Measurements from ENCODE around the gene SP7. TPM values are rescaled to one million over a fixed set of nuclear protein-coding genes. Genes with fewer than 3 reads are reported as not detected.

Gene SP7
- total and polyA plus RNA-seq, 12 donors, result not detected

GRCh38 chr12:53353257-53353655, 17.1 kb upstream of the SP7 start:
- H3K4me1 ChIP-seq, result peaks cover 0 to 11% (median 0%) of the 10 kb centered on the region in 9 donors
- no peaks in the 10 kb centered on the region for H3K36me3 ChIP-seq
- no peak for TF ChIP-seq CTCF (IDR thresholded peaks at IDR 0.05)
- ATAC-seq (no peak), DNase-seq (no peak)
- no peaks in the 10 kb centered on the region for H3K27me3 ChIP-seq
- H3K27ac ChIP-seq, result no peak overlapping the region
- intact Hi-C loops (cut with DNase I), result loop anchor here in 5 of 10 donors (2.0 to 10.0 kb wide), 5 partner anchors 28 to 154 kb away; partner anchors contain the start of genes NPFF (in 5 of the 5), TARBP2 (in 2 of the 5), AMHR2 (in 1 of the 5) and SP1 (in 1 of the 5)
- H3K9me3 ChIP-seq, result no peaks in the 10 kb centered on the region
- 93 to 95% methylated on average over 5 of the region's 5 CpGs for WGBS, 2 donors
- no peak overlapping the region for H3K4me3 ChIP-seq

GRCh38 chr12:53352331-53353256, 16.4 kb upstream of the SP7 start:
- DNase-seq (peak; percentile 64 to 87), ATAC-seq (peak; percentile 94 to 98 (median 97))
- H3K27me3 ChIP-seq, result no peaks in the 10 kb centered on the region
- H3K9me3 ChIP-seq, result no peaks in the 10 kb centered on the region
- H3K36me3 ChIP-seq, result no peaks in the 10 kb centered on the region
- H3K4me1 ChIP-seq, result peaks cover 0 to 11% (median 0%) of the 10 kb centered on the region in 9 donors
- 60% methylated on average over 21 of the region's 21 CpGs for WGBS, 2 donors
- no peak overlapping the region for H3K4me3 ChIP-seq
- TF ChIP-seq CTCF (IDR thresholded peaks at IDR 0.05), result peak; percentile 83 to 95 (median 90)
- no peak overlapping the region for H3K27ac ChIP-seq
- intact Hi-C loops (cut with DNase I), result loop anchor here (1.0 to 10.0 kb wide), 7 partner anchors 28 to 156 kb away; partner anchors contain the start of genes NPFF (in 5 of the 10), TARBP2 (in 2 of the 10), AMHR2 (in 1 of the 10) and SP1 (in 1 of the 10)

- DNase-seq (no peak), ATAC-seq (no peak)
- Histone ChIP-seq H3K9me3 (no peaks in the 10 kb centered on the region), H3K27me3 (no peaks in the 10 kb centered on the region), H3K4me3 (no peak overlapping the region), H3K36me3 (no peaks in the 10 kb centered on the region), H3K27ac (no peak overlapping the region), H3K4me1 (peaks cover 5 to 31% (median 16%) of the 10 kb centered on the region in 9 donors)
- no peak for TF ChIP-seq CTCF (IDR thresholded peaks at IDR 0.05)
- intact Hi-C loops (cut with DNase I), result no loop called here
- 91 to 96% methylated on average over 4 of the region's 4 CpGs for WGBS, 2 donors
These were observed 11.8 kb upstream of the SP7 start for GRCh38 chr12:53347905-53348304.

- Histone ChIP-seq H3K4me3 (no peak overlapping the region), H3K27ac (peak overlapping the region in 8 of 10 donors; percentile 82 to 93 (median 86)), H3K36me3 (no peaks in the 10 kb centered on the region), H3K9me3 (no peaks in the 10 kb centered on the region), H3K4me1 (peaks cover 5 to 23% (median 16%) of the 10 kb centered on the region in 9 donors), H3K27me3 (no peaks in the 10 kb centered on the region)
- intact Hi-C loops (cut with DNase I), result no loop called here
- DNase-seq (no peak), ATAC-seq (no peak)
- WGBS, 2 donors, result 82 to 88% methylated on average over 1 of the region's 1 CpG
- TF ChIP-seq CTCF (IDR thresholded peaks at IDR 0.05), result no peak
These were observed 10.3 kb upstream of the SP7 start for GRCh38 chr12:53346491-53346890.
